Measurements from ENCODE around the gene RNF13. TPM values are rescaled to one million over a fixed set of nuclear protein-coding genes. Genes with fewer than 3 reads are reported as not detected.

The RNF13 gene
- total and polyA plus RNA-seq, 2 of the 4 experiments (the other 2 are of a cell fraction) = 12.8 to 29.8 TPM

- no peak overlapping the region for H3K27ac ChIP-seq (ENCODE audit: insufficient read depth, low read length)
- no peak overlapping the region for H2BK20ac ChIP-seq (ENCODE audit: low read depth, low read length)
- no peak overlapping the region for H2BK5ac ChIP-seq (ENCODE audit: low read depth, low read length, poor library complexity, severe bottlenecking)
- no peak overlapping the region for H3K4me3 ChIP-seq (ENCODE audit: insufficient read depth, low read depth, low read length)
- CTCF ChIA-PET = no interaction called here
- H3K23ac ChIP-seq (ENCODE audit: low read depth, low read length) = no peak overlapping the region
- H3K9me1 ChIP-seq (ENCODE audit: insufficient read depth, low read length) = no peaks in the 10 kb centered on the region
- no peak overlapping the region for H2AFZ ChIP-seq (replicated peaks; ENCODE audit: low read length, poor library complexity)
- H3K36me3 ChIP-seq (ENCODE audit: control insufficient read depth, insufficient read depth, low read length) = no peaks in the 10 kb centered on the region
- ATAC-seq (ENCODE audit: low read depth) (no peak), DNase-seq (no peak)
- H4K20me1 ChIP-seq (ENCODE audit: insufficient read depth, low read length) = no peaks in the 10 kb centered on the region
- no peaks in the 10 kb centered on the region for H3K27me3 ChIP-seq (ENCODE audit: control insufficient read depth, insufficient read depth, low read length)
- H4K8ac ChIP-seq (ENCODE audit: low read depth in 2 of 2, low read length in 2 of 2) = no peak overlapping the region
- no peak overlapping the region for H4K5ac ChIP-seq (ENCODE audit: low read depth, low read length)
- H3K4me1 ChIP-seq (ENCODE audit: control insufficient read depth, insufficient read depth, low read length) = peaks cover 4% of the 10 kb centered on the region
- dilution Hi-C loops (cut with HindIII; ENCODE audit: low sequenced_read_pairs, unreplicated experiment) = no loop called here
- intact Hi-C loops (cut with micrococcal nuclease) = no loop called here
- no peak overlapping the region for H3K18ac ChIP-seq (ENCODE audit: low read depth, low read length)
- no peak overlapping the region for H2AK9ac ChIP-seq (replicated peaks; ENCODE audit: low read depth, low read length, poor library complexity)
- H3K9me3 ChIP-seq (ENCODE audit: control insufficient read depth, insufficient read depth, low read length) = peaks cover 3% of the 10 kb centered on the region
- BruUV-seq (replicated peaks) = no TSS peak
- no peak overlapping the region for H2BK120ac ChIP-seq (ENCODE audit: low read depth, low read length)
- POLR2A ChIA-PET (ENCODE audit: unreplicated experiment) = interaction anchor here (1.1 kb wide), 1 partner anchor 17 kb away, joined by 3 read pairs; no protein-coding TSS in a partner anchor
- no peak overlapping the region for H2AK5ac ChIP-seq (ENCODE audit: low read depth, low read length)
- H2BK15ac ChIP-seq (ENCODE audit: low read depth, low read length) = no peak overlapping the region
- no peak overlapping the region for H4K91ac ChIP-seq (ENCODE audit: insufficient read depth, low read depth, low read length)
- H3K56ac ChIP-seq (ENCODE audit: extremely low read depth, insufficient read depth, low read length) = no peak overlapping the region
- TF ChIP-seq RAD21 (IDR thresholded peaks at IDR 0.05; ENCODE audit: low read length) (no peak), MAZ (IDR thresholded peaks at IDR 0.05; ENCODE audit: borderline replicate concordance, low read depth, low read length) (no peak), SMC3 (IDR thresholded peaks at IDR 0.05; ENCODE audit: low read depth, low read length) (no peak), ELK1 (IDR thresholded peaks at IDR 0.05; ENCODE audit: borderline replicate concordance, low read depth, low read length) (no peak), POLR2A (IDR thresholded peaks at IDR 0.05; ENCODE audit: low read depth, low read length) (no peak), CHD1 (IDR thresholded peaks at IDR 0.05; ENCODE audit: low read depth, low read length) (no peak), USF2 (IDR thresholded peaks at IDR 0.05; ENCODE audit: low read depth, low read length) (no peak)
- no peak overlapping the region for H3K4me2 ChIP-seq (ENCODE audit: low read depth, low read length)
- WGBS, 2 experiments (ENCODE audit: extremely low coverage in 2 of 2, insufficient read length in 1 of 2) = no CpG with 5 or more reads among the region's 2 CpGs
- no peak overlapping the region for H3K4ac ChIP-seq (ENCODE audit: low read depth, low read length)
- no peaks in the 10 kb centered on the region for H3K79me1 ChIP-seq (ENCODE audit: low read depth in 1 of 2, low read length in 2 of 2)
- in situ Hi-C loops (cut with MboI; ENCODE audit: low sequenced_read_pairs) = no loop called here
- H3K9ac ChIP-seq (ENCODE audit: low read depth, low read length) = no peak overlapping the region
- H3K14ac ChIP-seq (replicated peaks; ENCODE audit: low read depth, low read length) = no peak overlapping the region
Observed at GRCh38 chr3:149989307-149989706, 176.3 kb downstream of the RNF13 start.

All from IMR-90 (cell line).